Adrenal gland (tissue), 5 donors: ENCODE measurements around the gene PAX5.

Experiments used
- CTCF ChIP-seq, 6 experiments: fragments of 450-650 bp in 4 of 6; fragments of 200-600 bp in 2 of 6; sonication (generic) in 1 of 6; IDR thresholded peaks; 1 replicate in 5 of 6; 2 replicates in 1 of 6; pipeline versions ENCODE4 v1.5.1 to v1.8.0; 2016 to 2021; ENCODE audit warnings: antibody characterized with exemption in 6 of 6, mild to moderate bottlenecking in 2 of 6, moderate library complexity in 1 of 6
- POLR2A ChIP-seq, 2 donors: fragments of 450-650 bp; IDR thresholded peaks; one replicate each; pipeline ENCODE4 v1.6.1; 2017; ENCODE audit warnings: antibody characterized with exemption in 2 of 2, mild to moderate bottlenecking in 2 of 2, moderate library complexity in 1 of 2
- donor health status: DM: no; HTN: no; CAD: no.

DNA sequence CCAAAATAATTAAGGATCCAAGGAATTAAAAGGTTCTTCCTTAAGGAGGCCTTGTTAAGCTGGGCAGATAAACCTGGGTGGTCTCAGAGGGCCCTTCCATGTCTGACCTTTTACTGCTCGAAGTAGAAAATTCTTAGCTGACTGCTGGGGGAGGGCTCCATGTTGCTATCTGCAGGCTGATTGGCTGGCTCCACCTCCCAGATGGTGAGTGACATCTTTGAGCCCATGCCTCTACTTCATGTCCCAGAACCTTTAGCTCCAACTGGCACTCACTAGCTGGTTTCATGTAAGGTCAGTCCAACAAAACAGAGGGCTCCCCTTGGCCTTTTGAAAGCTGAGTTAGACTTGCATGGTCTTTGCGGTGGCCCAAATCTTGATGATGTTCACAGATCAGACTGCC lies 188.2 kb downstream of the PAX5 start:
- TF ChIP-seq CTCF (IDR thresholded peaks at IDR 0.05) (no peak), POLR2A (IDR thresholded peaks at IDR 0.05) (no peak)
